Ecto neural progenitor cell (in vitro differentiated cells): Measurements from ENCODE around the gene FAM98C.

Source experiments
- DNase-seq: peaks from one replicate; pipeline ENCODE4 v3.0.0-alpha.2; 2018; ENCODE audit warnings: low spot score

FAM98C gene

DNA sequence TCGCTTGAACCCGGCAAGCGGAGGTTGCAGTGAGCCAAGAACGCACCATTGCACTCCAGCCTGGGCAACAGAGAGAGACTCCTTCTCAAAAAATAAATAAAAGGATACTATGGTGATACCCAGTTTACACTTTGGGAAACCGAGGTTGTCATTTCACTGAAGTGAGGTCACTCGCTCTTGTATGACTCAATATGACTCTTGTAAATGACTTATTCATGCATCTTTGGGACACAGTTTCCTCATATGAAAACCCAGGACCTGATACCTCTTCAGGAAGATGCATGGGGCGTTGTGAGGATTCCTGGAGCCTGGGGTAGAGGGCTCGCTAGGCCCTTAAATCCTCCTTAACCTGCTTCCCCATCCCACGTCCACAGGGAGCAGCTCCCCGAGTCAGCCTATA lies 24.0 kb upstream of the FAM98C start:
- no peak for DNase-seq

DNA sequence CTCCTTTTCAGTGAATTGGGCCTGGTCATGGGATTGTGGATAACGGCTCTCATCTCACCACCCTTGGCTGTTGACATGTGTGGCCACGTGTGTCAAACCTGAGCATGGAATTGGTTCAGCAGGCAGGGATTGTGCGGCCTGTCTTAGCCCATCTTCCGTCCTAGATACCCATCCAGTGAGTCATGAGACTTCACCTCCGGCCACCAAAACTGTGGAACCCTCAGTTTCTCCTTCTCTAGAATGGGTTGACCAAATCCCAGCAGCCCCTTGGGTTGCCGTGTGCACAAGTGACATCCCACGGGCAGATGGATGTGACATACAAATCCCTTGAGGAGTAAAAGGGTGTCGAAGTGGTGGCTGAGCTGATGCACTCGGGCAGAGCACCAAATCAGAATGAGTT lies 21.8 kb upstream of the FAM98C start:
- DNase-seq, result no peak

DNA sequence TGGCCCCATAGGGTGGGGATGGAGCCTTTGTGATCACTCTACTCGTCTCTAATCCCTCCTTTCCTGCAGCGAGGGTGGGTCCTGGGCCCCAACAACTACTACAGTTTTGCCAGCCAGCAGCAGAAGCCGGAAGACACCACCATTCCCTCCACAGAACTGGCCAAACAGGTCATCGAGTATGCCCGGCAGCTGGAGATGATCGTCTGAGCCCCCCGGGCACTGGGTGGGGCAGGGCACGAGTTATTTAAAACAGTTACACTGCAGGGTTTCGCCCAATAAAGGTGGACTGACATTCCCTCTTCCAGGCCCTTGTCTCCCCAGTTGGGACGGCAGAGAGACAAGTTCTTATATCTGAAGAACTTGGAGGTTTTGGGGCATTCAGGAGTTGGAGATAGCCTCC lies 19.7 kb upstream of the FAM98C start:
- no peak for DNase-seq

DNA sequence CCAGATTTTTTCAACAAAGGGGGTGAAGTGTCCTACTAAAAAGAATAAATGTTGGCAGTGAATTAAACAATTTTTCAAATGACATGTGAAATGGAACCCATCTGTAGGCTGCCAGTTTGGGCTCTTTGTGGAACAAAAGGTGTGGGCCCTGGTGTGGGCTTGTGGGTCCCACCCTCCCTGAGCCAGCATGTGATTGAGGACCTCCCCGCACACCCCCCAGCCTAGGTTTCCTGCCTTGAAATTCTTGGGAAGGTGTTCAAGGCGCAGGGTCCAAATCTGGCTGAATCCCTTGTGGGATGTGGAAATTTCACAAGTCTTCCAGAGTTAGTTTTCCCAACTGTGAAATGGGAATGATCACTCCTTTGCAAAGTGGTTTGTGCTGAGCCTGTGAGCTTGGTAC lies 19.1 kb upstream of the FAM98C start:
- no peak for DNase-seq

DNA sequence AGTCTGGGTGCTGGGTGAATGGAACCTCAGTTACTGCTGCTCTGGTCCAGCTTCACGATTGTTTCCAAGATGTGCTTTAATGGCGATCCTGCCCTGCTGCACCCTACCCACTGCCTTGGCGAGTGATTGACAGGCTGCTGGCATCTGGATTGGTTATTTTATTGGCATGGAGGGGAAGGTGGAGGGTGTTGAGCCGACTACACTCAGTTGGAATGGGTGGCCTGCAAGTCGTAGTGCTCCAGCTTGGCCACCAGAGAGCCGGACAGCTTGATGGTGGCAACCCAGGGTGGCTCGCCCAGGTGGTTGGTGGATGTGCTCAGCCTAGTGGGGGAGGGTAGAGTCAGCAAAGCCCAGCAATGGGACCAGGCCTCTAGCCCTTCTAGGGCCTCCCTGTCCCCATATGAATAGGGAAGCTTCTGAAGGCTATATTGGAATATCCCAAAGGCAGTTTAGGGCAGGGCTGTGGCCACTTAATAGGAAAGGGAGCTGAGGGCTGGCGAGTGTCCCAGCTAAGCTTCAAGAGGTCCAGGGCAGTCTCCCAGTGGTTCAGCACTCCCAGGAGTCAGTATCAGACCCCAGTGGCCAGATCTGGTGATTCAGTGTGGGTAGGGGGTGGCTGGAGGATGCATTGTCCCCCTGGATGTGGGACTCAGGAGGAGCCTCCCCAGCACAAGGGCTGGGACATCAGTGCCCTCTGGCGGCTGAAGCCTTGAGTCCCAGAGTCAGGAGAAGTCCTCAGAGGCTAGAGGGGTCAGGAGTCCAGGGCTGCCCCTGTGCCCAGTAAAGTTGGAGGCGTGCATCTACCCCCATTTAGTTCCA lies 18.5 kb upstream of the FAM98C start:
- peak; percentile 76 for DNase-seq

DNA sequence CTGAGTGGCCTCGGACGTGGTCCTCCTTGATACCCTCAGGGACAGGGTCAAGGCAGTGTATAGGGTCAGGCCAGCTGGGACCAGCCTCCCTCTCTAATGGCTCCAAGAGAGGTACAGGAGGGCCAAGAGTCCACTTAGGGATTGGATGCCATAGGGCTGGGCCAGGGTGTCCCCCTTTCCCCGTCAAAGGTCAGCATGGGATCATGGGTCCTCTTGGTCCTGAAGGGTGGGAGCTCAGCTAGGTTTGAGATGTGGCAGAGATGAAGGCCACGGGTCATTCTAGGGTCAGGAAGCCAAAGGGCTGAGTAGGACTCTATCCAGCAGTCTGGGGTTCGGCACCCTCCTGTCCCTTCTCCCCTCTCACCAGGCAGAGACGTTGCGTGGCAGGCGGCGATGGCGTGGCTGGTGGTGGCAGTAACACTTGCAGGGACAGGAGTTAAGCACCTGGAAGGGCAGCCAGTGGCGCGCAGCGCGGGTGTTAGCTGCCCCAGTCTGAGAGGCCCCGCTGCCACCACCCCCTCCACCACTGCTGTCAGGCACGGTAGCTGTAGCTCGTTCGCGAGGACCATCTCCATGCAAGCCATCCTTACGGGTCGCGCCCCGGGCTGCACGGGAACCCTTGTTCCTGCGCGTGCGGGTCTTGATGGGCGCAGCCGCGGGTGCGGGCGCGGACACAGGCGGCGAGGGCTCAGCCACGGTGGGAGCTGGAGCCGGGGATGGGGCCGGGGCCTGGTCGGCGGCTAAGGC lies 17.7 kb upstream of the FAM98C start:
- DNase-seq, result no peak

- peak; percentile 68 for DNase-seq
These were observed 17.1 kb upstream of the FAM98C start for GRCh38 chr19:38385804-38386257.

GRCh38 chr19:38386300-38386970 lies 16.5 kb upstream of the FAM98C start:
- DNase-seq, result peak; percentile 66

- peak; percentile 61 for DNase-seq
These were observed 15.8 kb upstream of the FAM98C start for GRCh38 chr19:38386971-38387549.

DNA sequence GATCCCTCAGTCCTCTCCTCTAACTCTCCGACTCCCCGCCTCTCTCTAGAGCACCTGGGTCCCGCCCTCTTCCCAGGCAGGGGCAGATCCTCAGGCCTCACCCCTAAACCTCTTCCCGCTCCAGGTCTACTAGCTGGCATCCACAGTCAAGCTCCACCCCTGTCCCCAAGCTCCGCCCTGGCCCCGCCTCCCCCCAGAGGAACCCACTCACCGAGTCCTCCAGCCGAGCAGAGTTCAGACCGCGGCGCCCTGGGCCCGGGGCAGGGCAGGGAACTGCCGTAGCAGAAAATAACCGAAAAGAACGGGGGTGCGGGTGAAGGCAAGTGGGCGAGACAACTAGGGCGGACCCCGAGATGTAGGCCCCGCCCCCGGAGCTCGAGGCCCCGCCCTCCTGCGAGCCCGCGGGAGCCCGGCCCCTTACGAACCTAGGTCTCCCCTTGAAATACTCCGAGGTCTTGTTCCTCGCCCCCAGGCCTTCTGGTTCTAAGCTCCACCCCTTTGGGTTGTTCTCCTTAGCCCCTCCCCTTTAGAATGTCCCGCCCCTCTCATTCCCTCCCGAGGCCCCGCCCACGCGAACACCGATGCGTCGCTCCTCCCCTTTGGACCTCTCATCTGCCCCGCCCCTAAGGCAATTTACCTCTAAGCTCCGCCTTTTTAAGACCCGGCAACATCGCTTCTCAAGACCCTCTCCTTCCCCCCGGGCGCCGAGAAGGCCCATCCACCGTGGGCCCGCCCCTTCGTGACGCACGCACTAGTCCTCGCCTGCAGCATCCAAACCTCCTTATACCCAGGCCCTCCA lies 15.1 kb upstream of the FAM98C start, which contains the start of gene GGN:
Gene GGN, minus strand, starts transcription at position 485 of the 799 bp plus-strand sequence. CDS start 773 bp downstream, outside the sequence.
- peak; percentile 96 for DNase-seq

DNA sequence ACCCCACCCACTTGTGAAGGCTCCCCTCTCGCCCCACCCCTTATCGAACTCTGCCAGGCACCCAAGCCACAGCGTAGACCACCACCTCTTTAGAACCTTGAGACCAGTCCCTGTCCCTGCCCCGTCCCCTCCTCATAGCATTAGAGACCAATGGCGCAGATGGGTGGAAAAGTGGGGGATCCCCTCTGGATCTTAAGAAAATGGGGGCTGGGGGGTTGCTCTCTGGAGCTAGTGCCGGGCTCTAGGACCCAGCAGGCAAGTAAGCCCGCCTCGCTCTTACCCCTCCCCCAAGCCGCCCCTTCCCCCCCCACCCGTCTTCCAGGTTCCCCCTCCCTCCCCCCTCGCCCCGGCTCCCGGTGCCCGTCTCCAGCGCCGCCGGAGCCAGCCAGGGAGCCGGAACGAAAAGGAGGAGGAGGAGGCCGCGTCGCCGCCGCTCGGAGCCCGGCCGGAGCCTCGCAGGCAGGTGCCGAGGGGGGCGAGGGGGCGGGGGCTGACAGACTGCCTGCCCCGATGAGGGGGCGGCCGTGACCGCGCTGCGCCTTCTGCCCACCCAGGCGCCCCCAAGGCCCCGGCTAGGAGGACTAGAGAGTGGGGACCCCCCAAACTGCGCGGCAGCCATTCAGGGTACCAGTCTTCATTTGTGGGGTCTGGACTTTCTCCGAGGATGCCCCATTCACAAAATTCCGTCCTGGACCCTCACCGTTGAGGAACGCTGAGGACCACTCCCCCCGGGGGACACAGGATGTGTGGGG lies 14.4 kb upstream of the FAM98C start, which contains the start of gene SPRED3:
Gene SPRED3, plus strand, starts transcription at position 349 of the 752 bp plus-strand sequence. CDS start 1,606 bp downstream, outside the sequence.
- no peak for DNase-seq

DNA sequence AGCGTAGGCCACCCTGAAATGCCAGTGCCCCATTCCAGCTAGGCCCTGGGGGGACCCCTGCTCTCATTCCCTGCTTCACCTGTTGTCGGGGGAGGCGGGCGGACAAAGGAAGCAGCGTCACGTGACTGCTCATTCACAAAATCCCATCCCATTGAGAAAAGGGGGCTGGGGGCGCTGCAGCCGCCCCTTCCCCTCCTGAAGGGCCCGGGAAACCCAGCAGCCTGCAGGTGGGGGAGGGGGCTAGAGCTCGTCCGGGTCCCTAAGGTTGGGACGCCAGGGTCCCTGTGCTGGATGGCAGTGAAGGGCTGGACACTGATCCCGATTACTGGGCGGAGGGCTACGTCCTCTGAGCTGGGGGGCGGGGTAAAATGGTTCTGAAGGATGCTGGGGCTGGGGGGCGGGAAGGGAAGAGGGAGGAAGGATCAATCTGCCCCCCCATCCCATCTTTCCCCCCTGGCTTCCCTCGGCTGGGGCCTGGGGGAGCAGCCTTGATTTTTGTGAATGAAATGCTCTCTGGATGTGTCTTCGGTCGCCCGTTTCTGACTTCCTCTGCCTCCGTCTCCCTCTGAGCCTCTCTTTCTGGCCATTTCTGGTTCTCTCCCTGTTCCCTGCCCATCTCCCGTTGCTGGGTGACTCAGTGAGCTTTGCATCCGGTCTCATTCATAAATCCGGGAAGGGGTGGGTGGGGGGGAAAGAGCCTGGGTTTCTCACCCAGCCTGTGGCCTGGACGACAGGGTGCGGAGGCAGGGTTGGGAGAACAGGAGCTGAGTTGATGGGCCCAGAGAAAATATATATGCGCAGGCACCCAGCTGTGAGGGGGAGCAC lies 13.6 kb upstream of the FAM98C start:
- DNase-seq, result peak; percentile 73

- no peak for DNase-seq
These were observed 12.7 kb upstream of the FAM98C start for GRCh38 chr19:38389957-38390924.

GRCh38 chr19:38391911-38392464 lies 10.9 kb upstream of the FAM98C start:
- no peak for DNase-seq

DNA sequence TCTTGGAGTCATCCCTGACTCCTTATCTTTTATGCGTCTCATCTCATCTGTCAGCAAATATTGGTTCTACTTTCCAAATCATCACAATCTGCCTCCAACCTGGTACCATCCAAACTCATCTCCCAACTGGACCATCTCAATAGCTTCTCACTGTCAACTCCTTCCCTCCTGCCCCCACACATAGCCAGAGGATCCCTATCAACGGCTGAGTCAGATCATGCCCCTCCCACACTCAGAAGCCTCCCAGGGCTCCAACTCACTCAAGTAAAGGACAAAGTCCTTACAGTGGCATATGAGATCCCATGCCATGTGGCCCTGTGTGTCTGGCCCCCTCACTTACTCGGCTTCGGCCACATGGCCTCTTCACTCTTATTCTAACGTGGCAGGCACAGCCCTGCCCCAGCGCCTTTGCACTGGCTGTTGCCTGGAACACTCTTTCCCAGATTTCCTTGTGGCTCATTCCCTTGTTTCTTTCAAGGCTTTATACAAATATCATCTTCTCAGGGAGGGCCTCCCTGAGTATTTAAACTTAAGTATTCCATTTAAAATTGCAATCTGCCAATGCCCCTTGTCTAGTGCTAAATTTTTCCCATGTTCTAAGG lies 10.1 kb upstream of the FAM98C start:
- DNase-seq, result no peak

GRCh38 chr19:38394488-38394887 lies 8.4 kb upstream of the FAM98C start:
- peak; percentile 86 for DNase-seq

- DNase-seq, result no peak
These were observed 7.3 kb upstream of the FAM98C start for GRCh38 chr19:38395381-38396114.
